ENCODE measurements around the gene HSP90B1. TPM values are rescaled to one million over a fixed set of nuclear protein-coding genes. Genes with fewer than 3 reads are reported as not detected.
A peak's percentile ranks its signal among the peaks of the same experiment; 100 is the strongest.

Gene HSP90B1
- total RNA-seq, 2 donors from 2014 or later: 300 to 652 TPM

- Histone ChIP-seq H3K4me1 (replicated peaks) (peaks cover 4% of the 10 kb centered on the region), H3K36me3 (no peaks in the 10 kb centered on the region), H3K9me3 (no peaks in the 10 kb centered on the region), H3K4me3 (peak overlapping the region; percentile 76 to 83), H3K27me3 (replicated peaks; ENCODE audit: insufficient read depth) (no peaks in the 10 kb centered on the region), H3K27ac (peak overlapping the region; percentile 88 to 90)
- no peak for DNase-seq (ENCODE audit: low spot score)
- WGBS: 2% methylated on average over 11 of the region's 11 CpGs
- intact Hi-C loops (cut with DNase I): loop anchor here (5.0 to 10.0 kb wide), 2 partner anchors 97 to 140 kb away; partner anchors contain the start of gene HCFC2
- no peak for TF ChIP-seq POLR2AphosphoS5 (IDR thresholded peaks at IDR 0.05)
- TF ChIP-seq CTCF (IDR thresholded peaks at IDR 0.05): no peak
- TF ChIP-seq POLR2A (IDR thresholded peaks at IDR 0.05): no peak
Measured at GRCh38 chr12:103965255-103965589, 35.0 kb downstream of the HSP90B1 start.

- no peaks in the 10 kb centered on the region for H3K9me3 ChIP-seq
- H3K36me3 ChIP-seq: no peaks in the 10 kb centered on the region
- intact Hi-C loops (cut with DNase I): loop anchor here (5.0 to 10.0 kb wide), 2 partner anchors 96 to 139 kb away; partner anchors contain the start of gene HCFC2
- peaks cover 4% of the 10 kb centered on the region for H3K4me1 ChIP-seq (replicated peaks)
- H3K27me3 ChIP-seq (replicated peaks; ENCODE audit: insufficient read depth): no peaks in the 10 kb centered on the region
- TF ChIP-seq POLR2A (IDR thresholded peaks at IDR 0.05) (peak; percentile 84), CTCF (IDR thresholded peaks at IDR 0.05) (peak in 2 of 4 experiments; percentile 33 to 36), POLR2AphosphoS5 (IDR thresholded peaks at IDR 0.05) (peak; percentile 99)
- 5% methylated on average over 63 of the region's 64 CpGs for WGBS
- peak; percentile 96 for DNase-seq (ENCODE audit: low spot score)
- peak within 1 kb of the TSS; percentile 76 to 83 for H3K4me3 ChIP-seq
- H3K27ac ChIP-seq: peak within 1 kb of the TSS; percentile 88 to 90
Measured at GRCh38 chr12:103965590-103966504, 35.6 kb downstream of the HSP90B1 start, which contains the start of gene TDG. TDG (plus strand) TSS chr12:103965872; CDS start chr12:103966038, 166 bp downstream.

GRCh38 chr12:103966736-103967135, 36.5 kb downstream of the HSP90B1 start:
- intact Hi-C loops (cut with DNase I): loop anchor here (5.0 to 10.0 kb wide), 2 partner anchors 96 to 138 kb away; partner anchors contain the start of gene HCFC2
- peak overlapping the region; percentile 88 to 90 for H3K27ac ChIP-seq

GRCh38 chr12:103969391-103969790, 39.2 kb downstream of the HSP90B1 start:
- no peak overlapping the region for H3K4me3 ChIP-seq
- intact Hi-C loops (cut with DNase I): loop anchor here (5.0 to 10.0 kb wide), 2 partner anchors 93 to 135 kb away; partner anchors contain the start of gene HCFC2

More at GRCh38 chr12:103966736-103967135, 36.5 kb downstream of the HSP90B1 start:
- Histone ChIP-seq H3K27me3 (replicated peaks; ENCODE audit: insufficient read depth) (no peaks in the 10 kb centered on the region), H3K9me3 (no peaks in the 10 kb centered on the region), H3K4me3 (peak overlapping the region; percentile 76 to 83), H3K36me3 (no peaks in the 10 kb centered on the region), H3K4me1 (replicated peaks) (peaks cover 4% of the 10 kb centered on the region)
- WGBS: 20% methylated on average over 1 of the region's 1 CpG
- no peak for DNase-seq (ENCODE audit: low spot score)
- no peak for TF ChIP-seq POLR2AphosphoS5 (IDR thresholded peaks at IDR 0.05)
- TF ChIP-seq CTCF (IDR thresholded peaks at IDR 0.05): no peak
- TF ChIP-seq POLR2A (IDR thresholded peaks at IDR 0.05): no peak

More at GRCh38 chr12:103969391-103969790, 39.2 kb downstream of the HSP90B1 start:
- H3K27ac ChIP-seq: no peak overlapping the region
- H3K4me1 ChIP-seq (replicated peaks): peaks cover 4% of the 10 kb centered on the region
- no peaks in the 10 kb centered on the region for H3K36me3 ChIP-seq
- H3K9me3 ChIP-seq: no peaks in the 10 kb centered on the region
- 52% methylated on average over 2 of the region's 2 CpGs for WGBS
- no peak for DNase-seq (ENCODE audit: low spot score)
- TF ChIP-seq CTCF (IDR thresholded peaks at IDR 0.05) (no peak), POLR2AphosphoS5 (IDR thresholded peaks at IDR 0.05) (no peak), POLR2A (IDR thresholded peaks at IDR 0.05) (no peak)
- no peaks in the 10 kb centered on the region for H3K27me3 ChIP-seq (replicated peaks; ENCODE audit: insufficient read depth)
